ENCODE measurements around the gene NPAS4. TPM values are rescaled to one million over a fixed set of nuclear protein-coding genes. Genes with fewer than 3 reads are reported as not detected.

The NPAS4 gene
- total and polyA plus RNA-seq, 2 of the 4 experiments (the other 2 are of a cell fraction): under 0.01 to 0.77 TPM

DNA sequence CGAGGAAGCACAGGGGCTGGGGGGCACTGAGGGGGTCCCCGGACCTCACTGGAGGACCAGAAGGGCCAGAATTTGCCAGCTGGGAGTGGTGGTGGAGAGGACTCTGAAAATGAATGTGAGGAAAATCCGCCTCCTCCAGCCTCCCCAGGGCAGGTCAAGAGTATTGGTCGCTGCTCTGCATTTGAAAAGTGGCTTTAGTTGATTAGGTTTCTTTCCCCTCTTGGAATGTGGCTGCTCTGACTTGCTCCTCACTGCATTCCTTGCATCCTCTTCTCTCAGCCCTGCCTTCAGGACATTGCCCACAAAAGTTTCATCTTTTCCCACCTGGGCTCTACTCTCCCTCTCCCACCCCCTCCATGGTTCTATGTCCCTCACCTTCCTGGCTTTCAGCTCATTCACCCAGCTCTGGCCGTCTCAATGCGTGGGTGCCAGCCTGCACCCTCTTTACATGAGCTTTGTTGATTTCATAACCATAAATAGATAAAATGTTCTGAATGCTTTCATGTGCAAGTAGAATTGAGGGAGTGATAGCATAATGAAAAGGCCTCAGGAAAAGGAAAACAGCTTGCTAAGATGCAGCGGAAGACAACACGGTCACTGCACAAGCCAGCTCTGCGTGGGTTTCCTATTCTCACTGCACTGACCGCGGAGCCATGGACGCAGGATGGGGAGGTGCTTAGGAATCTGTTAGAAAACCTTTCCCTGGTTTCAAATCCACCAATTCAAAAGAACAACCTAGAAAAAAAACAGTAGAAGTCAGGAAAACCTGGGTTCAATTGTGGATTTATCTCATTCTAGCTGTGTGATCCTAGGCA, 6.5 kb upstream of the NPAS4 start:
- Histone ChIP-seq H2BK15ac (ENCODE audit: low read depth, low read length) (no peak overlapping the region), H2BK5ac (ENCODE audit: low read depth, low read length, poor library complexity, severe bottlenecking) (no peak overlapping the region), H3K23ac (ENCODE audit: low read depth, low read length) (no peak overlapping the region), H2BK20ac (ENCODE audit: low read depth, low read length) (no peak overlapping the region), H3K79me1 (ENCODE audit: low read depth in 1 of 2, low read length in 2 of 2) (peaks cover 5 to 51% of the 10 kb centered on the region in 2 experiments; a peak in 3 of 4 replicates), H3K9me1 (ENCODE audit: insufficient read depth, low read length) (peaks cover 36% of the 10 kb centered on the region), H4K8ac (ENCODE audit: low read depth in 2 of 2, low read length in 2 of 2) (no peak overlapping the region), H4K5ac (ENCODE audit: low read depth, low read length) (no peak overlapping the region), H2BK120ac (ENCODE audit: low read depth, low read length) (no peak overlapping the region), H3K27ac (ENCODE audit: insufficient read depth, low read length) (no peak overlapping the region), H3K4me2 (ENCODE audit: low read depth, low read length) (no peak overlapping the region), H3K36me3 (ENCODE audit: control insufficient read depth, insufficient read depth, low read length) (no peaks in the 10 kb centered on the region), H3K27me3 (ENCODE audit: control insufficient read depth, insufficient read depth, low read length) (no peaks in the 10 kb centered on the region), H4K91ac (ENCODE audit: insufficient read depth, low read depth, low read length) (no peak overlapping the region), H3K4ac (ENCODE audit: low read depth, low read length) (no peak overlapping the region), H3K4me1 (ENCODE audit: control insufficient read depth, insufficient read depth, low read length) (peaks cover 5% of the 10 kb centered on the region), H2AK9ac (replicated peaks; ENCODE audit: low read depth, low read length, poor library complexity) (no peak overlapping the region), H3K56ac (ENCODE audit: extremely low read depth, insufficient read depth, low read length) (no peak overlapping the region), H3K18ac (ENCODE audit: low read depth, low read length) (no peak overlapping the region), H3K9me3 (ENCODE audit: control insufficient read depth, insufficient read depth, low read length) (no peaks in the 10 kb centered on the region), H2AFZ (replicated peaks; ENCODE audit: low read length, poor library complexity) (no peak overlapping the region), H2AK5ac (ENCODE audit: low read depth, low read length) (no peak overlapping the region), H4K20me1 (ENCODE audit: insufficient read depth, low read length) (peaks cover 19% of the 10 kb centered on the region), H3K9ac (ENCODE audit: low read depth, low read length) (no peak overlapping the region), H3K4me3 (ENCODE audit: insufficient read depth, low read depth, low read length) (no peak overlapping the region), H3K14ac (replicated peaks; ENCODE audit: low read depth, low read length) (no peak overlapping the region)
- DNase-seq (no peak), ATAC-seq (ENCODE audit: low read depth) (no peak)
- TF ChIP-seq RAD21 (IDR thresholded peaks at IDR 0.05; ENCODE audit: low read length) (no peak), RCOR1 (IDR thresholded peaks at IDR 0.05; ENCODE audit: insufficient replicate concordance, low read length) (no peak), BHLHE40 (IDR thresholded peaks at IDR 0.05; ENCODE audit: low read depth, low read length) (no peak), POLR2A (IDR thresholded peaks at IDR 0.05; ENCODE audit: low read depth, low read length) (no peak), MXI1 (IDR thresholded peaks at IDR 0.05; ENCODE audit: borderline replicate concordance, low read depth, low read length) (no peak), SMC3 (IDR thresholded peaks at IDR 0.05; ENCODE audit: low read depth, low read length) (no peak)
- TF ChIP-seq, protein P1, sequence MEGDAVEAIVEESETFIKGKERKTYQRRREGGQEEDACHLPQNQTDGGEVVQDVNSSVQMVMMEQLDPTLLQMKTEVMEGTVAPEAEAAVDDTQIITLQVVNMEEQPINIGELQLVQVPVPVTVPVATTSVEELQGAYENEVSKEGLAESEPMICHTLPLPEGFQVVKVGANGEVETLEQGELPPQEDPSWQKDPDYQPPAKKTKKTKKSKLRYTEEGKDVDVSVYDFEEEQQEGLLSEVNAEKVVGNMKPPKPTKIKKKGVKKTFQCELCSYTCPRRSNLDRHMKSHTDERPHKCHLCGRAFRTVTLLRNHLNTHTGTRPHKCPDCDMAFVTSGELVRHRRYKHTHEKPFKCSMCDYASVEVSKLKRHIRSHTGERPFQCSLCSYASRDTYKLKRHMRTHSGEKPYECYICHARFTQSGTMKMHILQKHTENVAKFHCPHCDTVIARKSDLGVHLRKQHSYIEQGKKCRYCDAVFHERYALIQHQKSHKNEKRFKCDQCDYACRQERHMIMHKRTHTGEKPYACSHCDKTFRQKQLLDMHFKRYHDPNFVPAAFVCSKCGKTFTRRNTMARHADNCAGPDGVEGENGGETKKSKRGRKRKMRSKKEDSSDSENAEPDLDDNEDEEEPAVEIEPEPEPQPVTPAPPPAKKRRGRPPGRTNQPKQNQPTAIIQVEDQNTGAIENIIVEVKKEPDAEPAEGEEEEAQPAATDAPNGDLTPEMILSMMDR (conservative IDR thresholded peaks at IDR 0.05; ENCODE audit: low read depth, low read length): no peak
- BruUV-seq (replicated peaks): no TSS peak
- in situ Hi-C loops (cut with MboI; ENCODE audit: low sequenced_read_pairs) (no loop called here), dilution Hi-C loops (cut with HindIII; ENCODE audit: low sequenced_read_pairs, unreplicated experiment) (no loop called here), intact Hi-C loops (cut with micrococcal nuclease) (no loop called here)
- 72% methylated on average over 2 of the region's 12 CpGs; no CpG with 5 or more reads in 1 of the 2 experiments for WGBS, 2 experiments (ENCODE audit: extremely low coverage in 2 of 2, insufficient read length in 1 of 2)
- CTCF ChIA-PET: interaction anchor here (0.6 kb wide), 1 partner anchor 25 kb away, joined by 3 read pairs; the partner anchor contains the start of gene MRPL11
- POLR2A ChIA-PET (ENCODE audit: unreplicated experiment): no interaction called here
